ENCODE results near the gene CRYL1.

CRYL1 gene

GRCh38 chr13:20525601-20526544, at the start of gene CRYL1:
CRYL1 (minus strand) TSS chr13:20525857; CDS start chr13:20525794, 63 bp downstream.
- no peak for FAIRE-seq

GRCh38 chr13:20573636-20574035, 48.0 kb upstream of the CRYL1 start:
- FAIRE-seq, result no peak

GRCh38 chr13:20573186-20573585, 47.5 kb upstream of the CRYL1 start:
- FAIRE-seq, result no peak

GRCh38 chr13:20571676-20572075, 46.0 kb upstream of the CRYL1 start:
- FAIRE-seq, result no peak

- FAIRE-seq, result no peak
Measured at GRCh38 chr13:20570517-20570916, 44.9 kb upstream of the CRYL1 start.

- no peak for FAIRE-seq
Measured at GRCh38 chr13:20567881-20568528, 42.3 kb upstream of the CRYL1 start.

- FAIRE-seq, result no peak
Measured at GRCh38 chr13:20566898-20567874, 41.5 kb upstream of the CRYL1 start, which contains the start of gene IFT88. IFT88 (plus strand) TSS chr13:20567157; CDS start chr13:20574386, 7,229 bp downstream.

- FAIRE-seq, result no peak
Measured at GRCh38 chr13:20566468-20566897, 40.8 kb upstream of the CRYL1 start.

- no peak for FAIRE-seq
Measured at GRCh38 chr13:20565115-20565736, 39.6 kb upstream of the CRYL1 start.

- no peak for FAIRE-seq
Measured at GRCh38 chr13:20561741-20562140, 36.1 kb upstream of the CRYL1 start.

- FAIRE-seq, result no peak
Measured at GRCh38 chr13:20559659-20560356, 34.2 kb upstream of the CRYL1 start.

GRCh38 chr13:20558982-20559381, 33.3 kb upstream of the CRYL1 start:
- no peak for FAIRE-seq

- FAIRE-seq, result no peak
Measured at GRCh38 chr13:20553311-20553710, 27.7 kb upstream of the CRYL1 start.

- FAIRE-seq, result no peak
Measured at GRCh38 chr13:20550799-20551198, 25.1 kb upstream of the CRYL1 start.

- FAIRE-seq, result no peak
Measured at GRCh38 chr13:20547479-20547908, 21.8 kb upstream of the CRYL1 start.

- FAIRE-seq, result no peak
Measured at GRCh38 chr13:20546556-20546955, 20.9 kb upstream of the CRYL1 start.

- FAIRE-seq, result no peak
Measured at GRCh38 chr13:20544201-20544923, 18.7 kb upstream of the CRYL1 start.

GRCh38 chr13:20536992-20537391, 11.3 kb upstream of the CRYL1 start:
- FAIRE-seq, result no peak

GRCh38 chr13:20534038-20534608, 8.5 kb upstream of the CRYL1 start:
- no peak for FAIRE-seq

GRCh38 chr13:20528452-20528851, 2.8 kb upstream of the CRYL1 start:
- no peak for FAIRE-seq
